ENCODE data around the gene UNC79. TPM values are rescaled to one million over a fixed set of nuclear protein-coding genes. Genes with fewer than 3 reads are reported as not detected.

Gene UNC79
- total and polyA plus RNA-seq, 3 donors from 2014 or later = 4.3 to 10.7 (median 5.5) TPM

DNA sequence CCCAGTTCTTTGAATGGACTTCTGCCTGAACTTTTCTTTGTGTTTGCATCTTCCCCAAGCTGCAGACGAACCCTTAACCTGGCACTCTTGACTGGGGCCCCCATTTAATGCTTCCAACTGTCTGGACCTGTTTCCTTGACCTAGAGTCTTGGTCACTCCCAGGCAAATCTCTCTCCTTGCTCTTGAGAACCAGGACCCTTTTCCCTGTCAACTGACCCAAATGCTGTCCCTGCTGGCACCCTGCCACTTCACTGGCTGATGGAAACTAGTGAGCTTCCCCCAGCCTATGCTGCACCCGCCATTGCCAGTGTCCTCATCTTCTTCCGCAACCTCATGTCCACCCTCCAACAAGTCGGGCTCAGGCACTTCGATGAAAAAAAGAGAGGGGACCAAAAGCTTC, 278.1 kb downstream of the UNC79 start:
- WGBS, 2 donors = 88 to 94% methylated on average over 5 of the region's 5 CpGs
- no peak for DNase-seq
- Histone ChIP-seq H3K4me3 (no peak overlapping the region), H3K27me3 (no peaks in the 10 kb centered on the region), H3K9me3 (no peaks in the 10 kb centered on the region), H3K4me1 (no peaks in the 10 kb centered on the region), H3K36me3 (ENCODE audit: low read depth, missing control alignments) (no peaks in the 10 kb centered on the region), H3K27ac (no peak overlapping the region)
- intact Hi-C loops (cut with DNase I; ENCODE audit: low total_unique reads) = no loop called here
- TF ChIP-seq POLR2A (IDR thresholded peaks at IDR 0.05) = no peak
- TF ChIP-seq, protein P1, sequence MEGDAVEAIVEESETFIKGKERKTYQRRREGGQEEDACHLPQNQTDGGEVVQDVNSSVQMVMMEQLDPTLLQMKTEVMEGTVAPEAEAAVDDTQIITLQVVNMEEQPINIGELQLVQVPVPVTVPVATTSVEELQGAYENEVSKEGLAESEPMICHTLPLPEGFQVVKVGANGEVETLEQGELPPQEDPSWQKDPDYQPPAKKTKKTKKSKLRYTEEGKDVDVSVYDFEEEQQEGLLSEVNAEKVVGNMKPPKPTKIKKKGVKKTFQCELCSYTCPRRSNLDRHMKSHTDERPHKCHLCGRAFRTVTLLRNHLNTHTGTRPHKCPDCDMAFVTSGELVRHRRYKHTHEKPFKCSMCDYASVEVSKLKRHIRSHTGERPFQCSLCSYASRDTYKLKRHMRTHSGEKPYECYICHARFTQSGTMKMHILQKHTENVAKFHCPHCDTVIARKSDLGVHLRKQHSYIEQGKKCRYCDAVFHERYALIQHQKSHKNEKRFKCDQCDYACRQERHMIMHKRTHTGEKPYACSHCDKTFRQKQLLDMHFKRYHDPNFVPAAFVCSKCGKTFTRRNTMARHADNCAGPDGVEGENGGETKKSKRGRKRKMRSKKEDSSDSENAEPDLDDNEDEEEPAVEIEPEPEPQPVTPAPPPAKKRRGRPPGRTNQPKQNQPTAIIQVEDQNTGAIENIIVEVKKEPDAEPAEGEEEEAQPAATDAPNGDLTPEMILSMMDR (IDR thresholded peaks at IDR 0.05) = no peak

DNA sequence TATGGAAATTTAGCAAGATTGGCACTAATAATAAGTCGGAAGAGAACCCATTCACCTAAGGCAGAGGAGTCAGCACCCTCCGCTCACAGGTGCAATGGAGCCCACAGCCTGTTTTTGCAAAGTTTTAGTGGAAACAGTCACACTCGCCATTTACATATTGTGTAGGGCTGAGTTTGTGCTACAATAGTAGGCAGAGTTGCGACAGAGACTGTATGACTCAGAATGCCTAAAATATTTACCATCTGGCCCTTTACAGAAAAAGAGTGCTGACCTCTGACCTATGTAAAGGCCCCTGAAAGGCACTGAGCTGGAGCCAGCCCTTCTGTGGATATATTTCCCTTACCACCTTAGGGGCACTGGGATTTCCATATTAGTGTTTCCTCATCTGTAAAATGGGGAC, 278.5 kb downstream of the UNC79 start:
- H3K4me3 ChIP-seq = no peak overlapping the region
- no peak for DNase-seq

DNA sequence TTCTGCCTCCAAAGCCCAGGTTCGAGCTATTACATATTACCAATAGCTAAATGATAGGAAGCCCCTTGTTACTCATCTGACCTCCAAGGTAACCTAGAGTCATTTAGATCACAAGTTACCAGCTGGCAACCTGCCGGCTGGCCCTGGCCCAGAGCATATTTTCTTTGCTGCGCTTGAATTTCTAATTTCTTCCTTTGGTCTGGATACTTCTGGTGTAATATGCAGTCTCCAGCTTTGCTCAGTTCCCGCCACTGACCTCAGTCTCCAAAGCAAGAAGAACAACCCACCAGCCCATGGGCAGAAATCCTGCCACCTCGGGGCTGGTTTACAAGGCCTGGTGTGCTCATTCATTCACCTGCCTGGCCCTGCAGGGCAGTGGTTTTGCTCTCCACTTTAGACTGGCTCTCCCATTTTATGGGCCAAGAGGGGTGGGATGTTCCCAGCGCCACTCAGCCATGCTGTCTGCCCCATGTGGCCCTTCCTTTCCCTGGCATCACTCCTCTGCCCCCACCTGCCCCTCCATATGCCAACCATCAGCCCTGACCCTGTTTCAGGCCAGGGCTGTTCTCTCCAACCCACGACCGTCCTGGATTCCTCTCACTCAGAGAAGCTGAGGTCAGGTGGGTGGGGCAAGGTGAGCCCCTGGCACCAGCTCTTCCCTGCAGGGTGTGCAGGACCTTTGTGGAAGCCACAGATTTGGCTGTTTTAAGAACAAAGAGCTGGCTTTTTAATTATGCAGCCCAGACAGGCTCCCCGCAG, 281.5 kb downstream of the UNC79 start:
- H3K9me3 ChIP-seq = no peaks in the 10 kb centered on the region
- WGBS, 2 donors = 80 to 81% methylated on average over 8 to 9 of the region's 9 CpGs
- H3K27me3 ChIP-seq = no peaks in the 10 kb centered on the region
- no peak for DNase-seq
- no peak overlapping the region for H3K27ac ChIP-seq
- H3K4me1 ChIP-seq = no peaks in the 10 kb centered on the region
- intact Hi-C loops (cut with DNase I; ENCODE audit: low total_unique reads) = no loop called here
- no peak overlapping the region for H3K4me3 ChIP-seq
- no peaks in the 10 kb centered on the region for H3K36me3 ChIP-seq (ENCODE audit: low read depth, missing control alignments)
- TF ChIP-seq, protein P1 (IDR thresholded peaks at IDR 0.05) = no peak
- TF ChIP-seq POLR2A (IDR thresholded peaks at IDR 0.05) = no peak

More for the DNA sequence above, 278.5 kb downstream of the UNC79 start:
- no peaks in the 10 kb centered on the region for H3K36me3 ChIP-seq (ENCODE audit: low read depth, missing control alignments)
- intact Hi-C loops (cut with DNase I; ENCODE audit: low total_unique reads) = no loop called here
- WGBS, 2 donors = 90 to 93% methylated on average over 4 of the region's 4 CpGs
- H3K27ac ChIP-seq = no peak overlapping the region
- H3K27me3 ChIP-seq = no peaks in the 10 kb centered on the region
- no peak for TF ChIP-seq POLR2A (IDR thresholded peaks at IDR 0.05)
- TF ChIP-seq, protein P1 (IDR thresholded peaks at IDR 0.05) = no peak
- H3K9me3 ChIP-seq = no peaks in the 10 kb centered on the region
- no peaks in the 10 kb centered on the region for H3K4me1 ChIP-seq

DNA sequence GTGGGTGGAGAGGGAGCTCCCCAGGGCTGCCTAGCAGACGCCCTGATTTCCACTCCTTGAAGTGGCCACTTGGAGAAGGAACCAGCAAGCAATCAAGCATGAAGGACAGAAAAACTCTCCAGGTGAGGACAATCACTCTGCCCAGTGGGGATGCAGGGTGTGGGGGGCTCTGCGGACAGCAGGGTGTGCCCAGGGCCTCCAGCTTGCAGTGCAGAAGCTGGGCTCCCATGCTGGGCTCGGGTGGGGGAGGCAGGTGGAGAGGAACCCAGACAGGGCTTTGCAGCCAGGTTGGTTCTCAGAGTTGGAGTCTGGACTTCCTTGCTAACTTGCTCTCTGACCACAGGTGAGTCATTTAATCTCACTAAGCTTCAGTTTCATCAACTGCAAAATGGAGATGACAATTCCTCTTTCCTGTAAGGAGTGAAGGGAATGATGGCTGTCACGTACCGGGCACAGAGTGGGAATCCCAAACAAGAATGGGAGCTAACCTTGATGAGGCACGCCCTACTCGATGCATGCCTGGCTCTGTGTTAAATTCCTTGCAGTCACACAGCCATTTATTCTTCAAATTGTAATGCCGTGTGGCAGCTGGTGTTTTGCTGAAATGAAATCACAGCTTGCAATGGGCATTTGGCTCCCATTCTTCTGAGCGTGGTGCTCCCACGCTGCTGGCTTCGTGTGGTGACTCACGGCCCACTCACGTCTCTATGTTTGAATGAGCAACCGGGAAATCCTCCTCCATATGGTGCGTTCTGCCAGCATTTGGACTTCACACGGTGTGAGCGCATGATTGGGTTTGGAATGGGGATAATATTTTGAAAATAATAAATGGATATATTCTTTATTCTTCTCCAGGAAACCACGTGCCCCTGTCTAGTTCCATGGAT, 282.3 kb downstream of the UNC79 start:
- H3K4me3 ChIP-seq = no peak overlapping the region
- no peaks in the 10 kb centered on the region for H3K9me3 ChIP-seq
- 76 to 84% methylated on average over 16 to 18 of the region's 18 CpGs for WGBS, 2 donors
- no peaks in the 10 kb centered on the region for H3K36me3 ChIP-seq (ENCODE audit: low read depth, missing control alignments)
- no peaks in the 10 kb centered on the region for H3K27me3 ChIP-seq
- H3K4me1 ChIP-seq = no peaks in the 10 kb centered on the region
- intact Hi-C loops (cut with DNase I; ENCODE audit: low total_unique reads) = no loop called here
- TF ChIP-seq, protein P1 (IDR thresholded peaks at IDR 0.05) = no peak
- no peak for TF ChIP-seq POLR2A (IDR thresholded peaks at IDR 0.05)
- no peak for DNase-seq
- H3K27ac ChIP-seq = no peak overlapping the region

Data from testis (tissue), 3 donors.